Measurements from ENCODE around the gene CCDC17.

CCDC17 gene

GRCh38 chr1:45666836-45667235, 43.0 kb upstream of the CCDC17 start:
- in situ Hi-C loops (cut with HindIII; ENCODE audit: low pct_ligation_motif_present, low sequenced_read_pairs): no loop called here
- H3K4me3 ChIP-seq (ENCODE audit: low read depth, low read length): no peak overlapping the region
- H3K27me3 ChIP-seq (replicated peaks): no peaks in the 10 kb centered on the region
- H3K27ac ChIP-seq: no peak overlapping the region
- H3K36me3 ChIP-seq (replicated peaks): no peaks in the 10 kb centered on the region
- DNase-seq: no peak
- TF ChIP-seq CTCF (IDR thresholded peaks at IDR 0.05; ENCODE audit: low read depth, low read length, missing control alignments): no peak

GRCh38 chr1:45660336-45660735, 36.5 kb upstream of the CCDC17 start:
- H3K27ac ChIP-seq: no peak overlapping the region
- no peak overlapping the region for H3K4me3 ChIP-seq (ENCODE audit: low read depth, low read length)
- H3K36me3 ChIP-seq (replicated peaks): peaks cover 40% of the 10 kb centered on the region
- H3K27me3 ChIP-seq (replicated peaks): no peaks in the 10 kb centered on the region
- no peak for TF ChIP-seq CTCF (IDR thresholded peaks at IDR 0.05; ENCODE audit: low read depth, low read length, missing control alignments)
- no peak for DNase-seq
- in situ Hi-C loops (cut with HindIII; ENCODE audit: low pct_ligation_motif_present, low sequenced_read_pairs): no loop called here

- Histone ChIP-seq H3K27ac (no peak overlapping the region), H3K4me3 (ENCODE audit: low read depth, low read length) (no peak overlapping the region), H3K27me3 (replicated peaks) (no peaks in the 10 kb centered on the region), H3K36me3 (replicated peaks) (peaks cover 46% of the 10 kb centered on the region)
- in situ Hi-C loops (cut with HindIII; ENCODE audit: low pct_ligation_motif_present, low sequenced_read_pairs): no loop called here
- no peak for TF ChIP-seq CTCF (IDR thresholded peaks at IDR 0.05; ENCODE audit: low read depth, low read length, missing control alignments)
- DNase-seq: no peak
These were observed 35.4 kb upstream of the CCDC17 start for GRCh38 chr1:45659222-45659621.

- no peak for DNase-seq
- Histone ChIP-seq H3K27ac (no peak overlapping the region), H3K4me3 (ENCODE audit: low read depth, low read length) (no peak overlapping the region), H3K27me3 (replicated peaks) (no peaks in the 10 kb centered on the region), H3K36me3 (replicated peaks) (peaks cover 51% of the 10 kb centered on the region)
- in situ Hi-C loops (cut with HindIII; ENCODE audit: low pct_ligation_motif_present, low sequenced_read_pairs): no loop called here
- TF ChIP-seq CTCF (IDR thresholded peaks at IDR 0.05; ENCODE audit: low read depth, low read length, missing control alignments): no peak
These were observed 34.3 kb upstream of the CCDC17 start for GRCh38 chr1:45658171-45658570.

GRCh38 chr1:45656573-45657226, 32.8 kb upstream of the CCDC17 start:
- Histone ChIP-seq H3K36me3 (replicated peaks) (peaks cover 54% of the 10 kb centered on the region), H3K4me3 (ENCODE audit: low read depth, low read length) (no peak overlapping the region), H3K27me3 (replicated peaks) (no peaks in the 10 kb centered on the region), H3K27ac (no peak overlapping the region)
- no peak for DNase-seq
- TF ChIP-seq CTCF (IDR thresholded peaks at IDR 0.05; ENCODE audit: low read depth, low read length, missing control alignments): no peak
- in situ Hi-C loops (cut with HindIII; ENCODE audit: low pct_ligation_motif_present, low sequenced_read_pairs): no loop called here

Data from brain microvascular endothelial cell (primary cell).